PC-9 (cell line): ENCODE results near the gene NAT8.

Experiments
- EZH2 ChIP-seq: fragments of 200-600 bp; sonication (generic); IDR thresholded peaks from 2 replicates; pipeline ENCODE4 v1.8.0; 2017; ENCODE audit warnings: antibody characterized with exemption, low read depth
- TF ChIP-seq, protein P1 (sequence below): fragments of 200-600 bp; sonication (generic); conservative IDR thresholded peaks from 2 replicates; pipeline ENCODE4 v1.6.1; 2017; ENCODE audit warnings: mixed run types, antibody characterized with exemption, mild to moderate bottlenecking, moderate library complexity

GRCh38 chr2:73651591-73652230 is 9.5 kb upstream of the NAT8 start:
- TF ChIP-seq, protein P1, sequence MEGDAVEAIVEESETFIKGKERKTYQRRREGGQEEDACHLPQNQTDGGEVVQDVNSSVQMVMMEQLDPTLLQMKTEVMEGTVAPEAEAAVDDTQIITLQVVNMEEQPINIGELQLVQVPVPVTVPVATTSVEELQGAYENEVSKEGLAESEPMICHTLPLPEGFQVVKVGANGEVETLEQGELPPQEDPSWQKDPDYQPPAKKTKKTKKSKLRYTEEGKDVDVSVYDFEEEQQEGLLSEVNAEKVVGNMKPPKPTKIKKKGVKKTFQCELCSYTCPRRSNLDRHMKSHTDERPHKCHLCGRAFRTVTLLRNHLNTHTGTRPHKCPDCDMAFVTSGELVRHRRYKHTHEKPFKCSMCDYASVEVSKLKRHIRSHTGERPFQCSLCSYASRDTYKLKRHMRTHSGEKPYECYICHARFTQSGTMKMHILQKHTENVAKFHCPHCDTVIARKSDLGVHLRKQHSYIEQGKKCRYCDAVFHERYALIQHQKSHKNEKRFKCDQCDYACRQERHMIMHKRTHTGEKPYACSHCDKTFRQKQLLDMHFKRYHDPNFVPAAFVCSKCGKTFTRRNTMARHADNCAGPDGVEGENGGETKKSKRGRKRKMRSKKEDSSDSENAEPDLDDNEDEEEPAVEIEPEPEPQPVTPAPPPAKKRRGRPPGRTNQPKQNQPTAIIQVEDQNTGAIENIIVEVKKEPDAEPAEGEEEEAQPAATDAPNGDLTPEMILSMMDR: no peak
- no peak for TF ChIP-seq EZH2
